ENCODE measurements around the gene RNF181.

GRCh38 chr2:85547859-85548607 lies 47.5 kb upstream of the RNF181 start:
- TF ChIP-seq POLR2A (IDR thresholded peaks at IDR 0.05): no peak
- TF ChIP-seq, protein P1, sequence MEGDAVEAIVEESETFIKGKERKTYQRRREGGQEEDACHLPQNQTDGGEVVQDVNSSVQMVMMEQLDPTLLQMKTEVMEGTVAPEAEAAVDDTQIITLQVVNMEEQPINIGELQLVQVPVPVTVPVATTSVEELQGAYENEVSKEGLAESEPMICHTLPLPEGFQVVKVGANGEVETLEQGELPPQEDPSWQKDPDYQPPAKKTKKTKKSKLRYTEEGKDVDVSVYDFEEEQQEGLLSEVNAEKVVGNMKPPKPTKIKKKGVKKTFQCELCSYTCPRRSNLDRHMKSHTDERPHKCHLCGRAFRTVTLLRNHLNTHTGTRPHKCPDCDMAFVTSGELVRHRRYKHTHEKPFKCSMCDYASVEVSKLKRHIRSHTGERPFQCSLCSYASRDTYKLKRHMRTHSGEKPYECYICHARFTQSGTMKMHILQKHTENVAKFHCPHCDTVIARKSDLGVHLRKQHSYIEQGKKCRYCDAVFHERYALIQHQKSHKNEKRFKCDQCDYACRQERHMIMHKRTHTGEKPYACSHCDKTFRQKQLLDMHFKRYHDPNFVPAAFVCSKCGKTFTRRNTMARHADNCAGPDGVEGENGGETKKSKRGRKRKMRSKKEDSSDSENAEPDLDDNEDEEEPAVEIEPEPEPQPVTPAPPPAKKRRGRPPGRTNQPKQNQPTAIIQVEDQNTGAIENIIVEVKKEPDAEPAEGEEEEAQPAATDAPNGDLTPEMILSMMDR (IDR thresholded peaks at IDR 0.05): no peak

Data from suprapubic skin (tissue), 3 donors.